Nucleus accumbens (tissue), 56 donors: ENCODE data around the gene IL36G.

Experiments used
- DNase-seq, 56 donors: peaks; one replicate each; lab custom pipeline; 2025; lab: John Stamatoyannopoulos, UW

The IL36G gene

DNA sequence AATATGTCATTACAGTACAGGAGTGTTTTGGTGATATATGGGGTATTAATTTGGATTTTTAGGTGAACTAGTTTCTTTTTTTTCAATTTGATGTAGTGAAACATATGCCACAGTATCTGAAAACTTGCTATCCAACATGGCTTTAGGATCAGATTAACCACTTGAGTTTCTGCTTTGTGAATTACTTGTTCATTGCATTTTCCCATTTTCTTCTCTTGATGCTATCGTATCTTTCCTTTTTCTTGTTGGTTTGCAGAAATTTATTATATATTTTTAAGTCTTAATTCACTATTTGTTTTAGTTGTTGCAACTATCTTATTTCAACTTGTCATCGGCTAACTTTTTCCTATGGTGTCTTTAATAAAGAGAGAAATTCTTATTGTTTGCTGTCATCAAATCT lies 36.3 kb downstream of the IL36G start:
- DNase-seq, result no peak

DNA sequence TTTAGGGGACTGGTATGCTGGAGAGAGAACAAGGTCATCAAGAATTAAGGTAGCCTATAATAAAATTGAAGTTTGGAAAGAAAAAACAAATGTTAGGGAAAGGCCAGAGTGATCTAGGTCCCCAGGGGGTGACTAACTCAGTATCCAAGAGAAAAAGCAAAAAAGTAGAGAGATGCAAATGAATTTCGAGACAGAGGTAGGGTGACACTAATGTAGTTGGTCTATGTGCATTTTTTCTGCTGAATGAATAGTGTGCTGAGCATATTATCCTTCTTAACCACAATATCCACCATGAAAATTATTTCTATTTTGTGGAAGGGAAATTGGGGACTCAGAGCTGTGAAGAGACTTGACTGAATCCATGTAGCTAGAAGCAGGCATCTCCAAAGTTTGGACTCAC lies 37.2 kb downstream of the IL36G start:
- DNase-seq, result no peak

DNA sequence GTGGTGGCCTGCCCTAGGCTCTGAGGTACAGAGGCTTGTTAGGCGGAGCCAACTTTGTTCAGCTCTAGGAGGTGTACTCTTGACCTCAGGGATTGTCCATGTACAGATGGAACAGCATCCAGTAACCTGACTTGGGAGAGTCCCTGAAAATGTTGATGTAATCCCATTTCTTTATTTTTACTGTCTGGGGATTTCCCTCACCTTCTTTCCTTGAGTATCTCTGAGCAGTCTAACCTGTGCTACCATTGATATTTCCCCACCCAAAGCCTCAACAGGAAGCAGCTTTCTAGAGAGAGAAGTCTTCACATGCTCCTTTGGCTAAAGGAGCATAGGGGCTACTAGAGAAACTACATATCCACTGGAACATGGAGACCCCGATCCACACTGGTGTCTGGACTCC lies 37.8 kb downstream of the IL36G start:
- DNase-seq, result no peak

- no peak for DNase-seq
Observed at GRCh38 chr2:113018509-113018908, 40.7 kb downstream of the IL36G start.

GRCh38 chr2:113021312-113021711 lies 43.5 kb downstream of the IL36G start:
- DNase-seq, result no peak

DNA sequence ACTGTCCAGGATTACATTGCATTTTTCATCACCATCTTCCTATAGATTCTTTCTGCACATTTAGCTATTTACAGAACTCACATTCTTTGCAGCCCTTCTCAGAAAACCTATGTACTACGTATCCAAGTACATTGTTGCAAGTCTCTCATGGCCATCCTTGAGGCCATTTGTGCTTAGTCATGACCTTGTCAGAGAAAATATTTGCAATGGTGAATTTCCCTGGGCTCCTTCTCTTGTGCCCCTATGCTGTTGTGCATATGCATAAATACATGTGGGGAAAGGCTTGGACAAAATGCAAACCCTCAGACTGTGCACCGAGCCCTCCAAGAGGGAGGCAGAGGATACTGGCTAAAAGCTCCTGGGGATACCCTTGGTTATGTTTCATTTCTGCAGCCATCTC lies 47.0 kb downstream of the IL36G start:
- DNase-seq, result no peak

DNA sequence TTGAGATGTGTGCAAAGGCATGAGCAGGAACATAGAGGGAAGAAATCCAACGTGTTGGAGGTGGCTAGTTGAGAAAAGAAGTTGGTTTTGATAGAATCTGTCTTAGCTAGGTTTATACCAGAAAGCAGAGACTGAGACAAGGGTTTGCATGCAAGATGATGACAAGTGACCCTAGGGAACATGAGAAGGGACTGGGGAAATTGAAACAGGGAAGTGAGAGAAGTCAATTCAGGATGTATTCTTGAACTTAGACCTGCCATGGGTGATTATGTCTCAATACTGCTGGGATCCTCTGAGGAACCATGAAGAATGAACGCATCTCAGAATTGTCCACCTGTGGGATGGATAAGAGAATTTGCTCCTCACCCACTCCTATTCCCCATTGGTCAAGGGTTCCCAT lies 47.9 kb downstream of the IL36G start:
- DNase-seq, result no peak

- DNase-seq, result peak in 12 of 56 donors; percentile 2 to 45 (median 24)
Observed at GRCh38 chr2:113027691-113028090, 49.9 kb downstream of the IL36G start.

DNA sequence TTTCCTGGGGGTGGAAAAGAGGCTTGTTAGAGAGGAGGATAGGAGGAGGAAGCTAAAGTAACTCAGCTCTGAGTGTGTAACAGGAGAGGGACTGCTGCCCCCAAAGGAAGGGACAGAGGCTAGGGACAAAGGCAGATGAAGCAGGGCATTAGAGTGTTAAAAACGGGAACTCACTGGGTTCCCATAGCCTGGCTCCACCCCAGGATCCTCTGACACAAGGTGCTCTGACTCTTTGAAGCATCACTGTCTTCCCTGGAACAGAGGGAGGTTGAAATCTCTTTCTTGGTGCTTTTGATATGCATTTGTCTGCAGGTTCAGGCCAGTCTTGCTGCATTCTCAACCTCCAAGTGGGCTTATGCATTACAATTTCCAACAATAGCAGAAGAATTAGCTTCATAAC lies 50.3 kb downstream of the IL36G start:
- no peak for DNase-seq

DNA sequence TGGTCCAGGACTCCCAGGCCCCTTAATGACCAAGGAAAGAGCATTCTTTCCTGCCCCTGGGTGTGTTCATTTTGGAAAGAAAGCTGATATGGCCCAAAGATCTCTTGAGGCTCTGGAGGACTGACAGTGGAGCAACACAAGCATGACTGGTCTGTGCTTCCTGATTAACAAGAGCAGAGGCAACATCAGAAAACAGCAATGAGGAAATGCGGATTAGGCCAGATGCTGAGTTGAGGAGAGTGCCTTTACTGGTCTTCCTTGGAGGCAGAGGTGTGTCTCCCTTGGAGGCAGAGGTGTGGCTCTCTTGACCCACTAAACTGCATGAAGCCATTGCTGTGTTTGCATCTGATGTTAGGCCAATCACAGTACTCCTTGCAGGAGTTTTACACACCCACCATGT lies 54.9 kb downstream of the IL36G start:
- DNase-seq, result no peak

DNA sequence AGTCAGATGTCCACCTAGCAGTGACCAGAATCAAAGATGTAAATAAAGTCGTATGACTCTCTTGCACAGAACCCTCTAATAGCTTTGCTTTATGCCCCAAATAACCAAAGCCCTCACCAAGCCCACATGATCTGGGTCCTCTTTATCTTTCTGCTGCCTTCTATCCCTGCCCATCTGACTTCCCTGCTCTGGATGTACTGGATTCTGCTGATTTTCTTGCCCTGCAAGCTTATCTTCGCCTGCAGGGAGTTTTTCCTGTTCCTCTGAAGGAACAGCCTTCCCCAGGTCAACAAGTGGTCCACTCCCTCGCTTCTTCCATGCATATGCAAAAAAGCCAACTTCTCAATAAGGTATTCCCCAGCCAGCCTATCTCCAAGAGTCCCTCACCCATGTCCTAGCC lies 56.2 kb downstream of the IL36G start:
- DNase-seq, result no peak
